Skeletal muscle satellite cell (primary cell): ENCODE measurements around the gene ZNF750.
A peak's percentile ranks its signal among the peaks of the same experiment; 100 is the strongest.

Experiments used
- H3K27me3 ChIP-seq: 2 replicates; pipeline ENCODE4 v1.7.0; 2013; ENCODE audit warnings: low read length; ENCODE audit not compliant: control insufficient read depth, insufficient read depth
- H3K36me3 ChIP-seq: 2 replicates; pipeline ENCODE4 v1.7.0; 2013; ENCODE audit warnings: mild to moderate bottlenecking, control low read depth, low read length; ENCODE audit not compliant: insufficient read depth
- H3K4me1 ChIP-seq: 2 replicates; pipeline ENCODE4 v1.7.0; 2013; ENCODE audit warnings: low read length; ENCODE audit not compliant: control insufficient read depth, insufficient read depth
- H3K4me2 ChIP-seq: 2 replicates; pipeline ENCODE4 v1.7.0; 2013; ENCODE audit warnings: mild to moderate bottlenecking, low read length
- H3K4me3 ChIP-seq: 2 replicates; pipeline ENCODE4 v1.7.0; 2013; ENCODE audit warnings: low read length
- H3K9ac ChIP-seq: 2 replicates; pipeline ENCODE4 v1.7.0; 2013; ENCODE audit warnings: mild to moderate bottlenecking, low read depth, low read length, moderate library complexity
- H3K9me3 ChIP-seq: replicated peaks from 2 replicates; pipeline ENCODE4 v1.7.0; 2013; ENCODE audit warnings: mild to moderate bottlenecking, control low read depth, low read length

The ZNF750 gene

DNA sequence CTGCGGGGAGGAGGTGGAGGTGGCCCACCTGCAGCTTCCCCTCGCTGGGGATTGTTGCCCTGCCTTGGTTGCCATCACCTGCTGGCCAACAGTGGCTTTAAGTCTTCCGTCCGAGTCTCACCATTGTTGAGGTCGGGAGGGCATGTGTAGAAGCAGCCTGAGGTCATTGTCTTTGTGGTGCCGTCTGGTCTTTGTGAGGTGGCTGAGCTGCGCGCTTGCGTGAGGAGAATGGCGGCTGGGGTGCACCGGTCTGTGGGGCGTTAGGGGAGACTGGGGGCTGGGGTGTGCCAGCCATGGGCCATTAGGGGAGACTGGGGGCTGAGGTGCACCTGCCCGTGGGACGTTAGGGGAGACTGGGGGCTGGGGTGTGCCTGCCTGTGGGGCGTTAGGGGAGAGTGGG, 36.2 kb downstream of the ZNF750 start:
- Histone ChIP-seq H3K9ac (no peak overlapping the region), H3K27me3 (no peaks in the 10 kb centered on the region), H3K4me3 (no peak overlapping the region), H3K9me3 (no peaks in the 10 kb centered on the region), H3K4me1 (peaks cover 11% of the 10 kb centered on the region), H3K4me2 (no peak overlapping the region), H3K36me3 (peaks cover 11% of the 10 kb centered on the region)

DNA sequence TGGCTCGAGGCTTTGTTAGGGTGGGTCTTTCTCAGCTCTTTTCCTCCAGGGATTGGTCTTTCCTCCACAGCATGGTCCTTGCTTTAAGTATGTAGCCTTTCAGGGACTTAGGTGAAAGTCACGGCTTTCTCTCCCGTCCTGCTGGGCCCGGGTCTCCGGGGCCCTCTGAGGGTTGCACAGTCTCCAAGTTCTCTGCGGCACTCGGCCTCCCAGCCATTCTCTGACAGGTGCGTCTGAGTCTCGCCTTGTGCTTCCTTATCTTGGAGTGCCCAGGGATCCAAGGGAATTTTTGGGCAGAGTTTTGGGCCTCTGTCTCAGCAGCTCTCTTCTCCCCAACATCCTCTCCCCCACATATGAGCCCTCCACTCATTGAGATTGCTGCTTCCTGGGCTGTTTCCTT, 36.6 kb downstream of the ZNF750 start:
- no peak overlapping the region for H3K4me3 ChIP-seq

DNA sequence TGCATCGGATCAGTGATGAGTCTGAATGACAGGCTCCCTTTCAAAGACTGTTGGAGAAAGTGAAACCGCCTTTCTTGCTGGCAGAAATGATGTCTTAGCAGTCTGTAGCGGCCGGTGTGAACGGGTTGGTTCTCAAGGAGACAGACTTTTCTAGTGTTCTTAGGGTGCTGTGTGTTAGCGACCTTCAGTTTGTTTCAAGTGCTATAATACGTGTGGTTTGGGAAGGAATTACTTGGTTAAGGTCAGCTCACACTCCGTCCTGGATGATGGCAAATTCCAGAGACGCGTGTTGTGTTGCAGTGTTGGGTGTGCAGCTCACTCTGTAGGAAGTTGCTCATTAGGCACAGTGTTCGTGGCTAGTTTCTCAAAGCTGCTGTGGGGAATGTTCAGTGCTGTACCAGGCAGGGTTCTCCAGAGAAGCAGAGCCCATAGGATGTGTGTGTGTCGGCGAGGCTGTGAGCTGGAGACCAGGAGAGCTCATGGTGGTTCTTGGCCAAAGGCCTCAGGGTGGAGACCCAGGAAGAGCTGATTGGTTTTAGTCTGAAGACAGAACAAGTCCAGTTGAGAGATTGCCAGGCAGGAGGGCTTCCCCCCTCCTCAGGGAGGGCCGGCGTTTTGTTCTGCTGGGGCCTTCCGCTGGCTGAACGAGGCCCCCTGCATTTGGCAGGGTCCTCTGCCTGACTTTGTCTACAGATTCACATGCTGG, 37.6 kb downstream of the ZNF750 start:
- Histone ChIP-seq H3K4me3 (no peak overlapping the region), H3K4me2 (no peak overlapping the region), H3K9me3 (no peaks in the 10 kb centered on the region), H3K36me3 (peaks cover 7% of the 10 kb centered on the region), H3K9ac (no peak overlapping the region), H3K4me1 (peaks cover 11% of the 10 kb centered on the region), H3K27me3 (no peaks in the 10 kb centered on the region)

More for the DNA sequence above, 36.6 kb downstream of the ZNF750 start:
- no peak overlapping the region for H3K9ac ChIP-seq
- H3K4me1 ChIP-seq = peaks cover 11% of the 10 kb centered on the region
- H3K9me3 ChIP-seq = no peaks in the 10 kb centered on the region
- peaks cover 11% of the 10 kb centered on the region for H3K36me3 ChIP-seq
- H3K4me2 ChIP-seq = no peak overlapping the region
- H3K27me3 ChIP-seq = no peaks in the 10 kb centered on the region

DNA sequence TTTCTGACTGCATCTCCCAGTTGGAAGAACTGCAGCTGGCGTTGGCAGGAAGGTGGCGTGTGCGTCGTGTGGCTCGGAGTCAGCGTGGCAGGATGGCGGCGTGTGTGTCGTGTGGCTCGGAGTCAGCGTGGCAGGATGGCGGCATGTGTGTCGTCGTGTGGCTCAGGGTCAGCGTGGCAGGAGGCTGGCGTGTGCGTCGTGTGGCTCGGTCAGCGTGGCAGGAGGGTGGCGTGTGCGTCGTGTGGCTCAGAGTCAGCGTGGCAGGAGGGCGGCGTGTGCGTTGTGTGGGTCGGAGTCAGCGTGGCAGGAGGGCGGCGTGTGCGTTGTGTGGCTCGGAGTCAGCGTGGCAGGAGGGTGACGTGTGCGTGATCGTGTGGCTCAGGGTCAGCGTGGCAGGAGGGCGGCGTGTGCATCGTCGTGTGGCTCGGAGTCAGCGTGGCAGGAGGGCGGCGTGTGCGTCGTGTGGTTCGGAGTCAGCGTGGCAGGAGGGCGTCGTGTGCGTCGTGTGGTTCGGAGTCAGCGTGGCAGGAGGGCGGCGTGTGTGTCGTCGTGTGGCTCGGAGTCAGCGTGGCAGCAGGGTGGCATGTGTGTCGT, 38.3 kb downstream of the ZNF750 start:
- Histone ChIP-seq H3K27me3 (no peaks in the 10 kb centered on the region), H3K4me3 (no peak overlapping the region), H3K9ac (no peak overlapping the region), H3K9me3 (no peaks in the 10 kb centered on the region), H3K36me3 (peaks cover 7% of the 10 kb centered on the region), H3K4me2 (no peak overlapping the region), H3K4me1 (peaks cover 11% of the 10 kb centered on the region)

DNA sequence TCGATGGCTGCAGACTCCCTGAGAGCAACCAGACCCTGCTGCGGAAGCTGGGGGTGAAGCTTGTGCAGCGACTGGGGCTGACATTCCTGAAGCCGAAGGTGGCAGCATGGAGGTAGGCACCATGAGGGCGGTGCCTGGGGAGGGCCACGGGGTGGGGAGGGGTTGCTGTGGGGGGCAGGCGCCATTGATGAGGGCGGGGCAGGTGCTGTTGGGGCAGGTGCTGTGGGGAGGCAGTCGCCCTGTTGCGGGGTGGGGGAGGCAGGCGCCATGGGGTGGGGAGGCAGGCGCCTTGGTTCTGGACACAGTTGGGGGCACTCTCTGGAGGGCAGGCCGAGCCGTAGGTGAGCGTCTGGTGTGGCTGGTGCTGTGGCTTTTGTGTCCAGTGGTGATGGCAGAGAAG, 38.9 kb downstream of the ZNF750 start:
- no peaks in the 10 kb centered on the region for H3K9me3 ChIP-seq
- peaks cover 7% of the 10 kb centered on the region for H3K36me3 ChIP-seq

DNA sequence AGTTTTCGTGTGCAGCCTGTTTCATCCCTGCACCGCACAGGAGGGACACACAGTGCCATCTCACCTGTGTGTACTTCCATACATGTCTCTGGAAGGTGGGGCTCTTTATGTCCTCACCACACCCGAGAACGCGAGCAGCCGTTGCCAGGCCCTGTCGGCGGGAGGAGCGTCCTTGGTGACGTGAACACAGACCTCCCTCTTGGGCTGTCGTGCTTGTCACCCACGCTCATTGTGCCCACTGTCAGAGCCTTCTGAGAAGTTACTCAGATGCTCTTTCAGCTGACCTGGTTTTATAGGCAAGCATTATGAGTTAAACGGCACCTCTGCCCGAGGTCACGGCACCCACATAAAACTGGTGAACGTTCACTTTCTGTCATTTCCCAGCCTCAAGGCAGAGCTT, 40.2 kb downstream of the ZNF750 start:
- no peak overlapping the region for H3K4me3 ChIP-seq
- no peaks in the 10 kb centered on the region for H3K9me3 ChIP-seq
- H3K36me3 ChIP-seq = peaks cover 7% of the 10 kb centered on the region
- H3K4me2 ChIP-seq = no peak overlapping the region
- peaks cover 11% of the 10 kb centered on the region for H3K4me1 ChIP-seq
- no peaks in the 10 kb centered on the region for H3K27me3 ChIP-seq
- H3K9ac ChIP-seq = no peak overlapping the region

More for the DNA sequence above, 38.9 kb downstream of the ZNF750 start:
- Histone ChIP-seq H3K9ac (no peak overlapping the region), H3K4me3 (no peak overlapping the region), H3K27me3 (no peaks in the 10 kb centered on the region), H3K4me2 (no peak overlapping the region), H3K4me1 (peaks cover 11% of the 10 kb centered on the region)

DNA sequence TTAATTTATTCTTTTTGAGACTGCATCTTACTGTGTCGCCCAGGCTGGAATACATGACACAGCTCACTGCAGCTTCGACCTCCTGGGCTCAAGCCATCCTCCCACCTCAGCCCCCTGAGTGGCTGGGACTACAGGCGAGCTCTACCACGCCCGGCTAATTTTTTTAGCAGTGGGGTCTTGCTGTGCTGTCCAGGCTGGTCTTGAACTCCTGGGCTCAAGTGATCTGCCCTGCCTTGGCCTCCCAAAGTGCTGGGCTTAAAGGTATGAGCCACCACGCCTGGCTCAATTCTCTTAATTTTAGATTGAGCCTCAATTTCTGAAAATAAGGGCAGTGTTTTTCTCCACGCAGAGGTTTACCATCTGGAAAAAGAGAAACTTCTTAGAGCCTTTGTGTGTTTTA, 41.1 kb downstream of the ZNF750 start:
- Histone ChIP-seq H3K9ac (no peak overlapping the region), H3K4me3 (no peak overlapping the region), H3K4me1 (peaks cover 10% of the 10 kb centered on the region), H3K4me2 (no peak overlapping the region), H3K9me3 (no peaks in the 10 kb centered on the region), H3K36me3 (peaks cover 7% of the 10 kb centered on the region), H3K27me3 (no peaks in the 10 kb centered on the region)

DNA sequence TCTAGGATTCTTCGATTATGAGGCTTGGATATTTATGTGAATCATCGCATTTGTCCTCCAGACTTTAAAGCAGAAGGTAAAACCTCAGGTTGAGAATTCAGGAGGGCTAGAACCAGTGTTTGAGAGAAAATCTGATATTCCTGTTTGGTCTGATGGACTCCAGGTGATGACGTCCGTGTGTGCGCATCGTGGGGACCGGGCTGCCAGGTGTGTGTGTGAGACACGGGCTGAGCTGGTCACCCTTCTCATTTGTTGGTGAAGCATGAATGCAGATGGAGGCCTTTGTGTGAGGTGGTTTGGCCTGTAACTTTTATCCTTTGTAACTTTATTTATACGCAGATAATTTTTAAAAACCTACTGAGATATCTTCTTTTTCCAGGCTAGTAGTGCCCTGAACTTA, 42.8 kb downstream of the ZNF750 start:
- H3K4me2 ChIP-seq = no peak overlapping the region

DNA sequence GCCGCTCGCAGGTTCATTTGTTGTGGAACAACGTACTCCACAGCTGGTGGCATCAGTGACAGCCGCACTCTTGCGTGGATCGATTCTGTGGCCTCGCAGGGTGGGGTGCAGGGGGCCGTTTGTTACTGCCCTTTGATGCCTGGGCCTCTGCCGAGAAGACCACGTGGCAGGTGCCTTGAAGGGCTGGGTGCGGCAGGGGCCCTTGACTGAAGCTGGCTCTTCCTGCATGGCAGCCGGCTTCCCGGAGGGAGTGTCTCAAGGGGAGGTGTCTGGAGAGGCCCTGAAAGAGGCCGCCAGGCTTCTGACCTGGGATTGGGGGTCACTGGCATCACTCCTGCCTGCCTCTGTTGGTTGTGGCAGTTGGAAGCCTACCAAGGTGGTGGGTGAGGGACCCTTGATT, 44.2 kb downstream of the ZNF750 start:
- Histone ChIP-seq H3K4me3 (no peak overlapping the region), H3K9me3 (no peaks in the 10 kb centered on the region), H3K36me3 (peaks cover 2% of the 10 kb centered on the region), H3K4me2 (no peak overlapping the region), H3K27me3 (no peaks in the 10 kb centered on the region), H3K4me1 (peaks cover 19% of the 10 kb centered on the region), H3K9ac (no peak overlapping the region)

More for the DNA sequence above, 42.8 kb downstream of the ZNF750 start:
- H3K9me3 ChIP-seq = no peaks in the 10 kb centered on the region
- peaks cover 7% of the 10 kb centered on the region for H3K36me3 ChIP-seq
- peaks cover 7% of the 10 kb centered on the region for H3K4me1 ChIP-seq
- H3K27me3 ChIP-seq = no peaks in the 10 kb centered on the region
- H3K9ac ChIP-seq = no peak overlapping the region
- H3K4me3 ChIP-seq = no peak overlapping the region

DNA sequence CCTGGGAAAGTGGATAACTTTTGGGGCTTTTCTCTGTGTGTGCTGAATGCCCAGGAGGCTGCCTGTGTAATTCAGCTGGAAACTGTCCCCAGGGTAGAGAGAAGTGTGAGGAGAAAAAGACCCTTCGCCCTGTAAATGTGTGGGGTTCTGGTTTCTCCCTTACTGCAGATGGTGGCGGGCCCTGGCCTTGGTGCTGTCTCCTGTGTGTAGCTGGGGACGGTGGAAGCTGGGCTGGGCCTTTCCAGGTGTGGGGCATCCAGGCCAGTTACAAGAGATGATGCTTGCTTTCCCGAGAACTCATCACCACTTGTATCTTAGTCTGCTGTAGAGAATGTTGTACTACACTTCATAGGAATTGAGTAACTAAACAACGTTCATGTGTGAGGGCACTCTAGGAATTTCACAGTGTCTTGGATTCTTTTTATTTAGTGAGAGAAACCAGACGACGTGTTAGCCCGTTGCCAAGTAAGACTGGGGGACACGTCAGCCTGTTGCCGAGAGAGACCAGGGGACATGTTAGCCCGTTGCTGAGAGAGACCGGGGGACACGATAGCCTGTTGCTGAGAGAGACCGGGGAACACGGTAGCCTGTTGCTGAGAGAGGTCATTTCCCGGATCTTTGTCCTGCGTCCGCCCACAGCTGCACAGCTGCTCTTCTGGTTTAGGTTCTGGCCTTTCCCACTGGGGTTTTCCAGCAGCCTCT, 44.9 kb downstream of the ZNF750 start:
- peak overlapping the region; percentile 1 for H3K9ac ChIP-seq
- no peaks in the 10 kb centered on the region for H3K36me3 ChIP-seq

DNA sequence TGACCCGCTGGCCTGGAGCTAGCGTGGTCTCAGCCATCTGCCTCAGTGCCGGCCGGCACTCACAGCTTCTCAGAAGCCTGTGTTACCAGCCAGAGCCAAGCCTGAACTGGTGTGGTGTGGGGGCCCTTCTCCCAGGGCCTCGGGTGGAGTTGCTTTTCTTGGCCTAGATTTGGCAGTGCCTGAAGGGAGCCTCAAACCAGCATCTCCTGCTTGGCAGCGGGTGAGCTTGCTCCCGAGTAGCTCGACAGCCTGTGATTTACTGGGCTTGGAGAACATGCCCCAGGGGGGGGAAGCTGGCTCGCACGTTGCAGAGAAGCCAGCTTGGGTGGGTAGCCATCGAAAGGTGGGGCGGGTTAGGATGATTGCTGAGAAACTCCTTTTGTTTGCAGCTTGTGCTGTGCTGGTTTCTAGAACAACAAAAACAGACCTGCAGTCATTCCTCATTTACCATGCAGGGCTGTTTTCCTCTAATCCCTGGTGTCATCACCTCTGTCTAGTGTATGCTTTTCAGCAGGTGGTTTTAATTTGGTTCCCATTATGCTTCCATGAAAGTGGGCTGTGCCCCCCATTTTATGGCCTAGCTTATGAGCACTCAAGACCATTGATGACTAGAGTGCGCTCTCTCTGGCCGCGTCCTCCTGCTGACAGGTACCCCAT, 45.7 kb downstream of the ZNF750 start:
- Histone ChIP-seq H3K9ac (no peak overlapping the region), H3K4me2 (no peak overlapping the region), H3K36me3 (no peaks in the 10 kb centered on the region), H3K9me3 (no peaks in the 10 kb centered on the region), H3K27me3 (no peaks in the 10 kb centered on the region), H3K4me3 (no peak overlapping the region), H3K4me1 (peaks cover 21% of the 10 kb centered on the region)

More for the DNA sequence above, 44.9 kb downstream of the ZNF750 start:
- Histone ChIP-seq H3K4me1 (peaks cover 21% of the 10 kb centered on the region), H3K4me3 (no peak overlapping the region), H3K27me3 (no peaks in the 10 kb centered on the region), H3K4me2 (no peak overlapping the region), H3K9me3 (no peaks in the 10 kb centered on the region)
